Muscle layer of colon (tissue), 2 donors: ENCODE data around the gene SLC5A11.
"Not testable (repeated sequence)": the region's sequence is repeated elsewhere in the genome, so short reads cannot be mapped to it uniquely, and the experiment has no call there.

ENCODE experiments used
- H3K27ac ChIP-seq: one replicate; pipeline ENCODE4 v1.7.0; 2013; ENCODE audit warnings: low read depth, mild to moderate bottlenecking, low read length, moderate library complexity
- H3K27me3 ChIP-seq, 2 donors: one replicate each; pipeline ENCODE4 v1.7.0; 2013; ENCODE audit warnings: low read length in 2 of 2, mild to moderate bottlenecking in 2 of 2; ENCODE audit not compliant: insufficient read depth in 2 of 2, control insufficient read depth in 1 of 2
- H3K36me3 ChIP-seq: one replicate; pipeline ENCODE4 v1.7.0; 2013; ENCODE audit warnings: mild to moderate bottlenecking, low read length; ENCODE audit not compliant: insufficient read depth
- H3K4me1 ChIP-seq: one replicate; pipeline ENCODE4 v1.7.0; 2013; ENCODE audit warnings: mild to moderate bottlenecking, low read length; ENCODE audit not compliant: insufficient read depth
- H3K4me3 ChIP-seq, 2 donors: one replicate each; pipeline ENCODE4 v1.7.0; 2013; ENCODE audit warnings: low read length in 2 of 2, low read depth in 1 of 2, mild to moderate bottlenecking in 1 of 2, moderate library complexity in 1 of 2
- H3K9ac ChIP-seq: one replicate; pipeline ENCODE4 v1.7.0; 2013; ENCODE audit warnings: low read length
- H3K9me3 ChIP-seq: one replicate; pipeline ENCODE4 v1.7.0; 2013; ENCODE audit warnings: mild to moderate bottlenecking, low read length
- donor health status: abdominal sarcoma.
- donor health status: Adenocarcinoma of cecum.

The SLC5A11 gene

DNA sequence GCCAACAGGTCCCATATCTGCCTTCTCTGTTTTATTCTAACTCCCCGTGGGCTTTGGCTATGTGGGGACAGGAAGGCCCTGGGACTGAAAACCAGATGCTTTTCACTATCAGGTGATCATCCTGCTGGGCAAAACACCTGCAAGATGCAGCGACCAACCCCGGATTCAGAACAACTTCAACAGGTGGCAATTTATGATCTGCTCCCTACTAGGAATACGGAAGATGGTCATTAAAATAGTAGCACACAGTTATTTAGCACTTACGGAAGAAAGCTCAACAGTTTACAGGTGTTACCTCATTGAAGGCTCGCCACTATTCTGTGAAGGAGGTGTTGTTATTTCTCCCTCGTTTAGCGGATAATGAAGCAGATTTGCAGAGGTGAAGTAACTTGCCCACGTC lies 7.8 kb upstream of the SLC5A11 start:
- H3K9me3 ChIP-seq, result no peaks in the 10 kb centered on the region
- H3K4me3 ChIP-seq, result no peak overlapping the region
- no peaks in the 10 kb centered on the region for H3K36me3 ChIP-seq
- H3K4me1 ChIP-seq, result peaks cover 6% of the 10 kb centered on the region
- H3K9ac ChIP-seq, result no peak overlapping the region
- H3K27ac ChIP-seq, result no peak overlapping the region
- H3K27me3 ChIP-seq, result no peaks in the 10 kb centered on the region

DNA sequence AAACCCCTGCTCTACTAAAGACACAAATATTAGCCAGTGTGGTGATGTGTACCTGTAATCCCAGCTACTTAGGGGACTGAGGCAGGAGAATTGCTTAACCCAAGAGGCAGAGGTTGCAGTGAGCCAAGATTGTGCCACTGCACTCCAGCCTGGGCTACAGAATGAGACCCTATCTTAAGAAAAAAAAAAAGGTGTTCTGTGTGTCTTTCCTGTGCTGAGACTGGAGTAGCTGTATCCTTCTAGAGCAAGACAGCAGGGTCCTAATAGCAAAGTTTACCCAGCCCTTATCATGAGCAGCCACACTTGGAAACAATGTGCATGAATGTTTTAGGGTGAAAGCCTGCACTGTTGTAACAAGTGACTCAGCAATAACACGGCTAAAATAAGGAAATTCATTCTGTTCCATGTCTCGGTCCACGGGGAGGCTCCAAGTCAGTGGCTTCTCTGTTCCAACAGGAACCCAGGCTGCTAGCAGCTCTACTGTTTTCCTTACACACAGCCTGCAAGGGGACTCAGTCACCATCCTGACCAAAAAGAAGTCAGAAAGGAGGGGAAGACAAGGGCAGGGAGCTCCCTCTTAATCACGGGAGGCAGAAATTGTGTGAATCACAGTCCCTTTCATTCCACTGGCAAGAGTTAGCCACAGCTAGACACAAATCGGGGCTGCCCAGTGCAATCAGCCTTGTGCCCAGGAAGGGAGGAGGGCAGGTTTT lies 7.1 kb upstream of the SLC5A11 start:
- Histone ChIP-seq H3K27ac (no peak overlapping the region), H3K4me3 (no peak overlapping the region), H3K9ac (no peak overlapping the region), H3K4me1 (peaks cover 6% of the 10 kb centered on the region), H3K36me3 (no peaks in the 10 kb centered on the region), H3K27me3 (no peaks in the 10 kb centered on the region), H3K9me3 (no peaks in the 10 kb centered on the region)

DNA sequence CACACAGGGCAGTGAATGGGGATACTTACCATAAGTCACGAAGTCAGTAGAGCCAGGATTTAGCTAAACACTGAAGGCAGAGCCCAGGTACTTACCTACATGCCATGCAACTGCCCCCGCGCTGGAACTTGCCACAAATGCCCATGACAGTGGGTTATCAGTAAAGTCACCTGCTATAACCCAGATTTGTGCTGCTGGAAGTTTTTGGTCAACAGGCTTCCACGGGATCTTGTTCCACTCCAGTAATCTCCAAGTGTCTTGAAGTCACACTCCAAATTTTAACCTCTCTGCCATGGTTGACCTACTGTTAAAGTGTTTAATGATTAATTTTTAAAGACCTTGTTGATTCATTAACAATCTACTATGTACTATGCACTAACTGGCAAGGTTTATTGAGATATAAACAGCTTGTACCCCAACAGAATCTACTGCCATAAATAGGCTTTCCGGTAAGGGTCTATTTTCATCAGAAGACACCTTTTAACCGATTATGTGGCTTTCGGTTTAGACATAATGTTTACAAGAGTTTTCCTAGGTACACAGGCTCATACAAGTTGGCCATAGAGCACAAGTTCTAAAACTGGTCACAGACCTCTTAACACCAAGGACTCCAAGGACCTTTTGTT lies 6.3 kb upstream of the SLC5A11 start:
- Histone ChIP-seq H3K4me1 (peaks cover 5% of the 10 kb centered on the region), H3K9ac (no peak overlapping the region), H3K27ac (no peak overlapping the region), H3K36me3 (no peaks in the 10 kb centered on the region), H3K4me3 (no peak overlapping the region), H3K9me3 (no peaks in the 10 kb centered on the region), H3K27me3 (no peaks in the 10 kb centered on the region)

DNA sequence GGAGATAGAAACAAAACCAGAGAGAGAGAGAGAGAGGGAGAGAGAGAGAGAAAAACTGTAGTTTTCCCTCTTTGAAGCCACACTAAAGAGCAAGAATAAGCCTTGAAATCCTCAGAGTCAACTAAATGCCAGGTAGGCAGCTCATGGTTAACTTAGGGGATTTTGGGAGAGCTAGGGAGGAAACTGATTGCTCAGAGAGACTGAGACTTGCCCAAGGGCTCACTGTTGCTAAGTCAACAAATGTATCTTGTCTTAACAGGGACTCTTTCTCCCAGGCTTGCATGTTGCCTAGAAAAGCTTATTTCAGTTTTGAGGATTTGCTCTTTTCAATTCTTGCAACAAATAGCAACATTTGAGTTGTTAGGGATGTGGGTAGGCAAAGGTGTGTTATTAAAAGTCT lies 4.5 kb upstream of the SLC5A11 start:
- no peaks in the 10 kb centered on the region for H3K36me3 ChIP-seq
- no peaks in the 10 kb centered on the region for H3K4me1 ChIP-seq
- H3K9me3 ChIP-seq, result no peaks in the 10 kb centered on the region
- H3K27ac ChIP-seq, result no peak overlapping the region
- no peak overlapping the region for H3K4me3 ChIP-seq
- no peaks in the 10 kb centered on the region for H3K27me3 ChIP-seq
- H3K9ac ChIP-seq, result no peak overlapping the region

DNA sequence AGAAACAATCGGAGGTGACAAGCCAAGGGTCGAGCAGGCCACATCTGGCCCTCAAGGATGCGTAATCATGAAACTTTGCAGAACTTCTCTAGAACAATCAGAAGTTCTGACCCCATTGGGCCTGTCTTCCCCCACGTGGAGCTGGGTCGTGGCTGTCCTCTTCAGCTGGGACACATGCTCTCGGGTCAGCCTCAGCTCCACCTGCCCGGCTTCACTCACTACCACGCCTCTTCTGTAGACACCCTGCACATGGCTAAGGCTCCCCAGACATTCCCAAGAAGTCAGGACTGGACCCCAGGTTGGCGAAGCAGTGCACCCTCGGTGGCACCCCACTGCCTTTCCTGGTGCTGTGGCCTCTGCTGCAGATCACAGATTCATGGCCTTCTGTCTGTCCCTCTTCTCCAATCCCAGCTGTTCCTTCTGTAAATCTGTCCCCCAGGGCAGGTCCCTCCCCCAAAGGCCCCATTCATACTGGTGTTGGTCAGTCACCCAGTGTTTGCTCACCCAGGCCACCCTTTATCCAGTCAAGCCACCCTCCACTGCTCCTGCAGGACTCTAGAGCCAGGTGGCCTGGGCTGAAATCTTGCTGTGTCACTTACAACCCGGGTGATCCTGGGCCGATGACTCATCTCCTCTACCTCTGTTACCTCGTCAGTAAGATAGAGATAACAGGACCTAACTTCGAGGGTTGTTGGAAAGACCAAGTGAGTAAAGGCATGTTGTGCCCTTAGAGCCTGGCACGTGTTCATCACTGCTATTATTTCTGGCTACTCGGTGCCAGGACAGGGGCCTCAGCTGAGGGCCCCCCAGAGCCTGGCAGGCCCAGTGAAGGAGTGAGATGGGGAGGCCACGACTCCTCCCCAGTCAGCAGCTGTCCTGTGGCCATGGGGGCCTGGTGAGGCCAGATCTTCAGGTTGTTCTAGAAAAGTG lies 1.4 kb upstream of the SLC5A11 start:
- no peaks in the 10 kb centered on the region for H3K36me3 ChIP-seq
- no peak overlapping the region for H3K9ac ChIP-seq
- H3K27ac ChIP-seq, result no peak overlapping the region

DNA sequence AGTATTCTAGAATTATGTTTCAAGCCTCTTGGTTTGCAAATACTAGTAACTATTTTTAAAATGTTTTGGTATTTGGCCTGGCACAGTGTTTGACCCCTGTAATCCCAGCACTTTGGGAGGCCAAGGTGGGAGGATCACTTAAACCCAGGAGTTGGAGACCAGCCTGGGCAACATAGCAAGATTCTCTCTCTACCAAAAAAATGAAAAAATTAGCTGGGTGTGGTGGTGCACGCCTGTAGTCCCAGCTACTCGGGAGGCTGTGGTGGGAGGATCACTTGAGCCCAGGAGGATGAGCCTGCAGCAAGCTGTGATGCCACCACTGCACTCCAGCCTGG lies 765 bp upstream of the SLC5A11 start:
- not testable (repeated sequence) for H3K9me3 ChIP-seq, H3K27me3 ChIP-seq, H3K27ac ChIP-seq, H3K4me3 ChIP-seq, H3K4me1 ChIP-seq, H3K9ac ChIP-seq, H3K36me3 ChIP-seq

More for the DNA sequence above, 1.4 kb upstream of the SLC5A11 start:
- Histone ChIP-seq H3K4me3 (no peak overlapping the region), H3K4me1 (no peaks in the 10 kb centered on the region), H3K27me3 (no peaks in the 10 kb centered on the region), H3K9me3 (no peaks in the 10 kb centered on the region)

DNA sequence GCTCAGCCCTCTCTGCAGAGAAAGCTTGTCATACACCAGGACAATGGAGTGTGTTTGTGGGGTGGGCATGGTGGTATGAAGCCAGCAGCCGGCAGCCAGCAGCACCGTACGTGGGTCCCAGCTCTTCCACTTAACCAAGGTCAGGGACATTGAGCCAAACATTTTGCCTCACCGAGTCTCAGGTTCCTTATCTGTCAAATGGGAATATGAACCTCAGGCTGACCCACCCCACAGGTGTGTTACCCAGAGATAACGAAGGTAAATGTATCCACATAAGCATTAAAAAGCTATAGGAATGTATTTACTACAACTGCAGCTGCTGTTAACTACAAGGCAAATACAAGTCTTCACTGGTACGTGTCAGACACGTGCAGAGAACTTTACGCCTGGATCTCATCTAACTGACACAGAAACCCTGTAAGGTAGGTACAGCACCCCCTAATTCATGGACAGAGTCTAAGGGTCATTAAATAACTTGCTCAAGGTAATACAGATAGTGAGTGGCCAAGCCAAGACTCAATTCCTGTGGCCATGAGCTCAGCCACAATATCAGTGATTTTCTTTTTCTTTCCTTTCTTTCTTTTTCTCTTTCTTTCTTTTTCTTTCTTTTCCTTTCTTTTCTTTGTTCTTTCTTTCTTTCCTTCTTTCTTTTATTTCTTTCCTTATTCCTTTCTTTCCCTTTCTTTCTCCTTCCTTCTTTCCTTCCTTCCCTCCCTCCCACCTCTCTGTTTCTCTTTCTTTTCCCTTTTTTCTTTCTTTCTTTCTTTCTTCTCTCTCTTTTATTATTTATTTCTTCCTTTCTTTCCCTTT lies 990 bp downstream of the SLC5A11 start:
- Histone ChIP-seq H3K9ac (no peak overlapping the region), H3K9me3 (no peaks in the 10 kb centered on the region), H3K4me1 (no peaks in the 10 kb centered on the region), H3K27ac (no peak overlapping the region), H3K4me3 (no peak overlapping the region), H3K36me3 (no peaks in the 10 kb centered on the region), H3K27me3 (no peaks in the 10 kb centered on the region)

DNA sequence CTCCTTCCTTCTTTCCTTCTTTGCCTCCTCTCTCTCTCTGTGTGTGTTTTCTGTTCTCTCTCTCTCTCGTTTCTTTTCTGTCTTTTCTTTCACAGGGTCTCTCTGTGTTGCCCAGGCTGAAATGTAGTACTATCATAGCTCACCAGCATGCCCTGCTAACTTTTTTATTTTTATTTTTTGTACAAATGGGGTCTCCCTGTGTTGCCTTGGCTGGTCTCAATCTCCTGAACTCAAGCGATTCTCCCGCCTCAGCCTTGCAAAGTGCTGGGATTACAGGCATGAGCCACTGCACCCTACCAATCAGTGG lies 1.5 kb downstream of the SLC5A11 start:
- no peaks in the 10 kb centered on the region for H3K4me1 ChIP-seq
- H3K27me3 ChIP-seq, result no peaks in the 10 kb centered on the region
- no peak overlapping the region for H3K4me3 ChIP-seq
- H3K9me3 ChIP-seq, result no peaks in the 10 kb centered on the region
- H3K9ac ChIP-seq, result no peak overlapping the region
- no peaks in the 10 kb centered on the region for H3K36me3 ChIP-seq
- H3K27ac ChIP-seq, result no peak overlapping the region

DNA sequence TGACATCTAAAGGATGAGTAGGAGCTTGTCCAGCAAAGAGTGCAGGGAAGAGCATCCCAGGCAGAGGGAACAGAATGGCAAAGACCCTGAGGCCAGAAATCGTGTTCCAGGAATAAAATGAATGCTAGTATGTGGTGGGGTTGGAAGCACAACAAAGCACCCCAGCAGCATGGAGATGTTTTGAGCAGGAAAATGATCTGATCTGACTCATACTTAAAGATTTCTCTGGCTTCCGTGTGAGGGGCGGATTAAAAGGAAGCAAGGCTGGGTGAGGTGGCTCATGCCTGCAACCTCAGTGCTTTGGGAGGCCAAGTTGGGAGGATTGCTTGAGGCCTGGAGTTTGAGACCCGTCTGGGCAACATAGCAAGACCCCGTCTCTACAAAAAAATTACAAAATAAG lies 2.3 kb downstream of the SLC5A11 start:
- H3K27me3 ChIP-seq, result no peaks in the 10 kb centered on the region
- H3K9ac ChIP-seq, result no peak overlapping the region
- H3K4me3 ChIP-seq, result no peak overlapping the region
- no peak overlapping the region for H3K27ac ChIP-seq
- H3K9me3 ChIP-seq, result no peaks in the 10 kb centered on the region
- H3K4me1 ChIP-seq, result no peaks in the 10 kb centered on the region
- no peaks in the 10 kb centered on the region for H3K36me3 ChIP-seq

DNA sequence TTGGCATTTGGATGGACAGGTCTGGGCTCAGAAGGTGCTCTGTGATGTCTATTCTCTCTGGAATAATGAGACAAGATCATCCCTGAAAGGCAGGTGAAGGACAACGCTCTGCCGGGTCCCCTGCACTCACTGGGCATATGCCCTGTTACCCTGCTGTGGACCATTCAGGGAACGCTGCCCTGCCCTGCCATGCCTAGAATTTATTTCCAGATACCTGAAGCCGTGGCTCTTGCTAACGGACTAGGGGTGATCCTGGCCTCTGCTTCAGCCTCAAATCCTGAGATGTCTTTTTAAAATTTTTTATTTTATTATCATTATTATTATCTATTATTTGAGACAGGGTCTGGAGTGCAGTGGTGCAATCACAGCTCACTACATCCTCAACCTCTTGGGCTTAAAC lies 3.9 kb downstream of the SLC5A11 start:
- no peaks in the 10 kb centered on the region for H3K27me3 ChIP-seq
- no peak overlapping the region for H3K9ac ChIP-seq
- no peaks in the 10 kb centered on the region for H3K36me3 ChIP-seq
- H3K4me1 ChIP-seq, result peaks cover 7% of the 10 kb centered on the region
- H3K27ac ChIP-seq, result no peak overlapping the region
- no peak overlapping the region for H3K4me3 ChIP-seq
- H3K9me3 ChIP-seq, result no peaks in the 10 kb centered on the region

DNA sequence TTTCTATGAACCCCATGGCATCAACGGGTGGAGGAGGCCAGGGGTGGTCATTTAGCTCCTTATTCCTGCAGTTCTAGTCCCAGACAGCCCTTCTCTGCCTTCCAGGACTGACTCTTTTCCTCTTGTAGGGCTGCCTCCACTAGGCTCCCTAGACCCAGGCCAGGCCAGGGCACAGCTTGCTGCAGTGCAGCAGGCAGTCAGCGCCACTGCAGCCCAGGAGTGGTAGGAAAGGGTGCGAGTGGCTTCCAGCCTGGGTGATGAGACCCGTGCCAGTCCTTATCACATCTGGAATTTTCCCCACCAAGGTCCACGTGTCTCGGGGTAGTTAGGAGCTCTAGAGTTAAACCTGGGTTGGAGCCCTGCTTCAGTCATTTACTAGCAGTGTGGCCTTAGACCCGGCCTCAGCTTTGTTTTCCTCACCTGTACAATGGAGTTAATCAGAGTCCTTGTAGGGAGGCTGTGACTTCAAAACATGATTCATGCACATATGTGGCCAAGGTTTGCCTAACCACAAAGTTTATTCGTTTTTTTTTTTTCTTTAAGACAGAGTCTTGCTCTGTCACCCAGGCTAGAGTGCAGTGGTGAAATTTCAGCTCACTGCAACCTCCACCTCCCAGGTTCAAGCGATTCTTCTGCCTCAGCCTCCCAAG lies 4.7 kb downstream of the SLC5A11 start:
- no peak overlapping the region for H3K4me3 ChIP-seq
- H3K27ac ChIP-seq, result no peak overlapping the region
- no peaks in the 10 kb centered on the region for H3K36me3 ChIP-seq
- no peak overlapping the region for H3K9ac ChIP-seq
- no peaks in the 10 kb centered on the region for H3K27me3 ChIP-seq
- H3K4me1 ChIP-seq, result peaks cover 7% of the 10 kb centered on the region
- H3K9me3 ChIP-seq, result no peaks in the 10 kb centered on the region
